ENCODE data around the gene SHB.
"Not testable (repeated sequence)": the region's sequence is repeated elsewhere in the genome, so short reads cannot be mapped to it uniquely, and the experiment has no call there.

The SHB gene

GRCh38 chr9:37967014-37967760 is 101.8 kb downstream of the SHB start:
- no peak for TF ChIP-seq CTCF (IDR thresholded peaks at IDR 0.05; ENCODE audit: insufficient read depth, low read length, poor library complexity, severe bottlenecking)
- DNase-seq (ENCODE audit: extremely low read depth, insufficient read length) = no peak
- H3K27me3 ChIP-seq (replicated peaks; ENCODE audit: control insufficient read depth, insufficient read depth, low read length) = no peaks in the 10 kb centered on the region
- H3K4me3 ChIP-seq (replicated peaks; ENCODE audit: low read depth, low read length) = no peak overlapping the region
- no peaks in the 10 kb centered on the region for H3K36me3 ChIP-seq (ENCODE audit: control insufficient read depth, insufficient read depth, low read length)

- no peaks in the 10 kb centered on the region for H3K27me3 ChIP-seq (replicated peaks; ENCODE audit: control insufficient read depth, insufficient read depth, low read length)
- DNase-seq (ENCODE audit: extremely low read depth, insufficient read length) = no peak
- no peaks in the 10 kb centered on the region for H3K36me3 ChIP-seq (ENCODE audit: control insufficient read depth, insufficient read depth, low read length)
- no peak for TF ChIP-seq CTCF (IDR thresholded peaks at IDR 0.05; ENCODE audit: insufficient read depth, low read length, poor library complexity, severe bottlenecking)
- H3K4me3 ChIP-seq (replicated peaks; ENCODE audit: low read depth, low read length) = no peak overlapping the region
Measured at GRCh38 chr9:37966412-37967013, 102.5 kb downstream of the SHB start.

- not testable (repeated sequence) for H3K27me3 ChIP-seq (replicated peaks; ENCODE audit: control insufficient read depth, insufficient read depth, low read length); DNase-seq (ENCODE audit: extremely low read depth, insufficient read length); H3K36me3 ChIP-seq (ENCODE audit: control insufficient read depth, insufficient read depth, low read length); H3K4me3 ChIP-seq (replicated peaks; ENCODE audit: low read depth, low read length)
Measured at GRCh38 chr9:37965676-37966345, 103.2 kb downstream of the SHB start.

GRCh38 chr9:37965116-37965515 is 103.9 kb downstream of the SHB start:
- no peak for DNase-seq (ENCODE audit: extremely low read depth, insufficient read length)
- Histone ChIP-seq H3K4me3 (replicated peaks; ENCODE audit: low read depth, low read length) (no peak overlapping the region), H3K36me3 (ENCODE audit: control insufficient read depth, insufficient read depth, low read length) (no peaks in the 10 kb centered on the region), H3K27me3 (replicated peaks; ENCODE audit: control insufficient read depth, insufficient read depth, low read length) (no peaks in the 10 kb centered on the region)
- TF ChIP-seq CTCF (IDR thresholded peaks at IDR 0.05; ENCODE audit: insufficient read depth, low read length, poor library complexity, severe bottlenecking) = no peak

- Histone ChIP-seq H3K4me3 (replicated peaks; ENCODE audit: low read depth, low read length) (no peak overlapping the region), H3K27me3 (replicated peaks; ENCODE audit: control insufficient read depth, insufficient read depth, low read length) (no peaks in the 10 kb centered on the region), H3K36me3 (ENCODE audit: control insufficient read depth, insufficient read depth, low read length) (no peaks in the 10 kb centered on the region)
- no peak for DNase-seq (ENCODE audit: extremely low read depth, insufficient read length)
- TF ChIP-seq CTCF (IDR thresholded peaks at IDR 0.05; ENCODE audit: insufficient read depth, low read length, poor library complexity, severe bottlenecking) = no peak
Measured at GRCh38 chr9:37964740-37965081, 104.3 kb downstream of the SHB start.

GRCh38 chr9:37963936-37964739 is 104.9 kb downstream of the SHB start:
- no peak for TF ChIP-seq CTCF (IDR thresholded peaks at IDR 0.05; ENCODE audit: insufficient read depth, low read length, poor library complexity, severe bottlenecking)
- Histone ChIP-seq H3K36me3 (ENCODE audit: control insufficient read depth, insufficient read depth, low read length) (no peaks in the 10 kb centered on the region), H3K27me3 (replicated peaks; ENCODE audit: control insufficient read depth, insufficient read depth, low read length) (no peaks in the 10 kb centered on the region), H3K4me3 (replicated peaks; ENCODE audit: low read depth, low read length) (no peak overlapping the region)
- no peak for DNase-seq (ENCODE audit: extremely low read depth, insufficient read length)

Measured in GM06990 (cell line).